ENCODE measurements around the gene RRAGB. TPM values are rescaled to one million over a fixed set of nuclear protein-coding genes. Genes with fewer than 3 reads are reported as not detected.

RRAGB gene
- total and polyA plus RNA-seq, 2 of the 4 experiments (the other 2 are of a cell fraction) = 9.1 to 15.1 TPM

DNA sequence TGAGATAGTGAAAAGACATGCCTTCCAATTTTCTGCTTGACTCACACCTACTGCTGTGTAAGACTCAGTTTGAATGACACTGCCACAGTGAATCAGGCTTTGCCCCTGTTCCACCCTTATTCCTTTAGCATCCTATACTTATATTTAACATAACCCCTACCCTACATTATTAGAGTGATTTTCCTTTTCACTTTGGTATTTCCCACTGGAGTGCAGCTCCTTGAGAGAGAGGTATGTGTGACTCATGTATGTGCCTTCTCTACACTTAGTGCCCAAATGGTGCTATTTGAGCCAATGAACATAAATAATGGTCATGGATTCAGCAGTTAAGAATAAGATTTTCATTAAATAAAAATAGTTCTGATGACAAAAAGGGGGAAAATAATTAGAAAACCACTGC, 69.5 kb downstream of the RRAGB start:
- no peak overlapping the region for H3K4me2 ChIP-seq (ENCODE audit: low read depth, low read length)
- H3K4ac ChIP-seq (ENCODE audit: low read depth, low read length) = no peak overlapping the region
- H4K20me1 ChIP-seq (ENCODE audit: insufficient read depth, low read length) = no peaks in the 10 kb centered on the region
- ATAC-seq (ENCODE audit: low read depth) = peak; percentile 53
- no peak overlapping the region for H2AK9ac ChIP-seq (replicated peaks; ENCODE audit: low read depth, low read length, poor library complexity)
- intact Hi-C loops (cut with micrococcal nuclease) = no loop called here
- H3K27me3 ChIP-seq (ENCODE audit: control insufficient read depth, insufficient read depth, low read length) = no peaks in the 10 kb centered on the region
- H2BK15ac ChIP-seq (ENCODE audit: low read depth, low read length) = no peak overlapping the region
- no peak overlapping the region for H4K8ac ChIP-seq (ENCODE audit: low read depth in 2 of 2, low read length in 2 of 2)
- H3K27ac ChIP-seq (ENCODE audit: insufficient read depth, low read length) = no peak overlapping the region
- H2AFZ ChIP-seq (replicated peaks; ENCODE audit: low read length, poor library complexity) = no peak overlapping the region
- H3K9me1 ChIP-seq (ENCODE audit: insufficient read depth, low read length) = no peaks in the 10 kb centered on the region
- H3K56ac ChIP-seq (ENCODE audit: extremely low read depth, insufficient read depth, low read length) = no peak overlapping the region
- BruUV-seq (replicated peaks) = no TSS peak
- no peak overlapping the region for H2BK120ac ChIP-seq (ENCODE audit: low read depth, low read length)
- no peak overlapping the region for H2BK5ac ChIP-seq (ENCODE audit: low read depth, low read length, poor library complexity, severe bottlenecking)
- no peaks in the 10 kb centered on the region for H3K9me3 ChIP-seq (ENCODE audit: control insufficient read depth, insufficient read depth, low read length)
- H3K4me3 ChIP-seq (ENCODE audit: insufficient read depth, low read depth, low read length) = no peak overlapping the region
- no peak for DNase-seq
- H4K5ac ChIP-seq (ENCODE audit: low read depth, low read length) = no peak overlapping the region
- dilution Hi-C loops (cut with HindIII; ENCODE audit: low sequenced_read_pairs, unreplicated experiment) = no loop called here
- CTCF ChIA-PET = no interaction called here
- H2AK5ac ChIP-seq (ENCODE audit: low read depth, low read length) = no peak overlapping the region
- no peak overlapping the region for H3K18ac ChIP-seq (ENCODE audit: low read depth, low read length)
- H3K23ac ChIP-seq (ENCODE audit: low read depth, low read length) = no peak overlapping the region
- POLR2A ChIA-PET (ENCODE audit: unreplicated experiment) = no interaction called here
- in situ Hi-C loops (cut with MboI; ENCODE audit: low sequenced_read_pairs) = no loop called here
- no peaks in the 10 kb centered on the region for H3K4me1 ChIP-seq (ENCODE audit: control insufficient read depth, insufficient read depth, low read length)
- no peak overlapping the region for H3K14ac ChIP-seq (replicated peaks; ENCODE audit: low read depth, low read length)
- TF ChIP-seq NFE2L2 (IDR thresholded peaks at IDR 0.05; ENCODE audit: low read depth, low read length) (no peak), CHD1 (IDR thresholded peaks at IDR 0.05; ENCODE audit: low read depth, low read length) (no peak), FOS (IDR thresholded peaks at IDR 0.05; ENCODE audit: low read depth, low read length) (no peak), MAZ (IDR thresholded peaks at IDR 0.05; ENCODE audit: borderline replicate concordance, low read depth, low read length) (no peak), MAFK (IDR thresholded peaks at IDR 0.05; ENCODE audit: low read depth, low read length) (no peak), RFX5 (IDR thresholded peaks at IDR 0.05; ENCODE audit: low read depth, low read length) (no peak), RCOR1 (IDR thresholded peaks at IDR 0.05; ENCODE audit: insufficient replicate concordance, low read length) (no peak), MXI1 (IDR thresholded peaks at IDR 0.05; ENCODE audit: borderline replicate concordance, low read depth, low read length) (no peak), CEBPB (IDR thresholded peaks at IDR 0.05; ENCODE audit: low read depth, low read length) (no peak), SMC3 (IDR thresholded peaks at IDR 0.05; ENCODE audit: low read depth, low read length) (no peak), RAD21 (IDR thresholded peaks at IDR 0.05; ENCODE audit: low read length) (no peak), BHLHE40 (IDR thresholded peaks at IDR 0.05; ENCODE audit: low read depth, low read length) (no peak)
- TF ChIP-seq, protein P1, sequence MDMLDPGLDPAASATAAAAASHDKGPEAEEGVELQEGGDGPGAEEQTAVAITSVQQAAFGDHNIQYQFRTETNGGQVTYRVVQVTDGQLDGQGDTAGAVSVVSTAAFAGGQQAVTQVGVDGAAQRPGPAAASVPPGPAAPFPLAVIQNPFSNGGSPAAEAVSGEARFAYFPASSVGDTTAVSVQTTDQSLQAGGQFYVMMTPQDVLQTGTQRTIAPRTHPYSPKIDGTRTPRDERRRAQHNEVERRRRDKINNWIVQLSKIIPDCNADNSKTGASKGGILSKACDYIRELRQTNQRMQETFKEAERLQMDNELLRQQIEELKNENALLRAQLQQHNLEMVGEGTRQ (IDR thresholded peaks at IDR 0.05; ENCODE audit: low read depth, low read length) = no peak
- TF ChIP-seq, protein P2, sequence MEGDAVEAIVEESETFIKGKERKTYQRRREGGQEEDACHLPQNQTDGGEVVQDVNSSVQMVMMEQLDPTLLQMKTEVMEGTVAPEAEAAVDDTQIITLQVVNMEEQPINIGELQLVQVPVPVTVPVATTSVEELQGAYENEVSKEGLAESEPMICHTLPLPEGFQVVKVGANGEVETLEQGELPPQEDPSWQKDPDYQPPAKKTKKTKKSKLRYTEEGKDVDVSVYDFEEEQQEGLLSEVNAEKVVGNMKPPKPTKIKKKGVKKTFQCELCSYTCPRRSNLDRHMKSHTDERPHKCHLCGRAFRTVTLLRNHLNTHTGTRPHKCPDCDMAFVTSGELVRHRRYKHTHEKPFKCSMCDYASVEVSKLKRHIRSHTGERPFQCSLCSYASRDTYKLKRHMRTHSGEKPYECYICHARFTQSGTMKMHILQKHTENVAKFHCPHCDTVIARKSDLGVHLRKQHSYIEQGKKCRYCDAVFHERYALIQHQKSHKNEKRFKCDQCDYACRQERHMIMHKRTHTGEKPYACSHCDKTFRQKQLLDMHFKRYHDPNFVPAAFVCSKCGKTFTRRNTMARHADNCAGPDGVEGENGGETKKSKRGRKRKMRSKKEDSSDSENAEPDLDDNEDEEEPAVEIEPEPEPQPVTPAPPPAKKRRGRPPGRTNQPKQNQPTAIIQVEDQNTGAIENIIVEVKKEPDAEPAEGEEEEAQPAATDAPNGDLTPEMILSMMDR (conservative IDR thresholded peaks at IDR 0.05; ENCODE audit: low read depth, low read length) = no peak
- no peaks in the 10 kb centered on the region for H3K79me1 ChIP-seq (ENCODE audit: low read depth in 1 of 2, low read length in 2 of 2)
- H3K9ac ChIP-seq (ENCODE audit: low read depth, low read length) = no peak overlapping the region
- H3K36me3 ChIP-seq (ENCODE audit: control insufficient read depth, insufficient read depth, low read length) = no peaks in the 10 kb centered on the region
- H4K91ac ChIP-seq (ENCODE audit: insufficient read depth, low read depth, low read length) = no peak overlapping the region
- H2BK20ac ChIP-seq (ENCODE audit: low read depth, low read length) = no peak overlapping the region
